Stimulated activated CD4-positive, alpha-beta T cell treated with anti-CD3 and anti-CD28 coated beads, Interleukin-15, amount 100 ng/mL, for 1 hour (primary cell): ENCODE results near the gene ACTR5.
"Not testable (repeated sequence)": the region's sequence is repeated elsewhere in the genome, so short reads cannot be mapped to it uniquely, and the experiment has no call there.

ENCODE experiments used
- DNase-seq, 2 donors: peaks; one replicate each; pipeline ENCODE4 v3.0.0-alpha.2; 2020; ENCODE audit warnings: low read depth in 1 of 2, low spot score in 1 of 2

ACTR5 gene

DNA sequence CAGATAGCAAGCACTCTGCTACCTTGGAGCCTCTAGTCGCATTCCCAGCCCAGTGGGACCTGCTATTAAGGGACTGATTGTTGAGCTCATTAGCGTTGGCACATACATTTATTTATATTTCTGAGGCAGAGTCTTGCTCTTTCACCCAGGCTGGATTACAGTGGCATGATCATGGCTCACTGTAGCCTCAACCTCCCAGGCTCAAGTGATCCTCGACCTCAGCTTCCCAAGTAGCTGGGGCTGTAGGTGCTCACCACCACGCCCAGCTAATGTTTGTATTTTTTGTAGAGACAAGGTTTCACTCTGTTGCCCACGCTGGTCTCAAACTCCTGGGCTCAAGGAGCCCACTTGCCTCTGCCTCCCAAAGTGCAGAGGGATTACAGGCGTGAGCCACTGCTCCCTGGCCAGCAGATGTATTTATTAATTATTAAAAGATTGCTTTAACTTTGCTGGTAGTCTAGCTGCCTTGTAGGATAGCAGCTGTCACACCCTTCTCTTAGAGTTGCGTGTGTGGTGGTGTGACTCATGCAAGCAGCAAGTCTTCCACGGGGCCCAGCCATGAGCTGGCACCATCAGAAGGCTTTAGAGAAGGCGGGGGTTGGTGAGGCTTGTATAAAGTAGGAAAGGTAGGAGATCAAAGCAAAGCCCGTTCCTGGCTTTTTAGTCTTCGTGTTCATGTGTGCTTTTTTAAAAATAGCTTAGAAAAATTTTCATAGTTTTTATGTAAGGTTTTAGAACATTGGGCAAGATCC, 16.5 kb downstream of the ACTR5 start:
- peak in 1 of 2 donors; percentile 31 for DNase-seq

DNA sequence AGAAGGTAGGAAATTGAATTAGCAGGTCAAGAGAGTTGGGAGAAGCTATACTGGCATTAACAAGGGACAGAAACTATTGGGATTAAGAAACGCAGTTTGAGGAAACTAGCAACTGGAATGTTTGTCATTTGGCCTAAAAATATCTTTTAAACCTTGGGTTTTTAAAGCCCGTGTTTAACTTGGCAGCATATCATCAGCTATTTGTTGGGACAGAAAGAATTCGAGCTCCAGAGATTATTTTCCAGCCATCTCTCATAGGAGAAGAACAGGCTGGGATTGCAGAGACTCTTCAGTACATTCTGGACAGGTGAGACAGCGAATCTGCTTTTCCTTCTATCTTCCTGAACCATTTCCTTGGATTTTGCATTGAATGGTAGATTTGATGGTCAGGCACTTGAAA, 17.8 kb downstream of the ACTR5 start:
- no peak for DNase-seq

DNA sequence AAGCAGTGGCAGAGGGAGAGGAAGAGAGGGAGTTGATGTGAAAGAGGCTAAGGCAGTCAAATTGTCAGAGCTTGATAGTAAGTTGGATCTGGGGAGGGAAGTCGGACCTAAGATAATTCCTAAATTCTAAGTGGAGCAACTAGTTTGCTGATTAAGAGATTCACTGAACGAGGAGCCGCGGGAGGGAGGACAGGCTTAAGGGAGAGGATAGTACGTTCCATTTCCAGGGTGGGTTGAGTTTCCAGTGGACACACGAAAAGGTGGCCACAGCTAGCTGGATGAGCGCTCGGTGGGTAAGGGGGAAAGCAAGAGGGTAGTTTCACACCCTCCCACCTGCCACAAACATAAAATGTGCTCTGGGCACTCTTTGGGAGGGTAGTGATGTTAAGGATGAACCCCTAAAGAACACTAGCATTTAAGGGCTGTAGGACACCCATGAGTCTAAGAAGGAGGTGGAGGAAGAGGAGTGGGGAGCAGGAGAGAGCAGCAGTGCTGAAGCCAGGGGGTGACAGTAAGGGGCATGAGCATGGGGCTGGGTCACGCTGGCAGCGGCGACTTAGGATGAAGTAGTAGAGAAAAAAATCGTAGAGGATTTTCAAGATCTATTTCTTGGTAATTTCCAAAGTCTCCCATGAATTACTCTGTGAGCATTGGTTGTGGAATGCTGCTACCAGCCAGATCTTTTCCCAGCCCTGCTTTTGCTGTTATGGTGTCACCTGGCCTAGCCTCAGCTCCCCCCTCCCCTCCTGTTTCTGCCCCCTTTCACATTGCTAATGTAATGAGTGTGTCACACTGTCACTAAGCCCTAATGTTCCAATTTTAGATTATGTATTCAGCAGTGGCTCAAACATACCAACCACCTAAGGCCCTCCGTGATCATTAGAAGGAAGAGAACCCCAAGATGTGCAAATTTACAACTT, 21.4 kb downstream of the ACTR5 start:
- no peak for DNase-seq

DNA sequence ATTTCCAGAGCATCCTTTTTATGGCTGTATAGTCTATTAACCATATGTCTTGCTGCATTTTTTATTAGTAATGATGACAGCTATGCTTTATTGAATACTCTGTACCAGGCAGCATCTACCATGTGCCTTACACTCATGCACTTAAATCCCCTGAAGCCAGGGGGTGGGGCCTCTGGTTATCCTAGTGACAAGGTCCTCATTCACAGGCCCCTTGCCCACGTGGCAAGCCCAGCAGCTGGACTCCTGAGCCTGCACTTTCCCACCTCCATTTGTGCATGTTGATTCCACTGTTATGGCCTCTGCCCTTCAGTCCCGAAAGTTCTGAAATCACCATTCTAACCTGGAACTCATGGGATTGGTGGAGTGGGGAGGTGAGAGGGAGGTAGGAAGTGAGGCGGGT, 22.3 kb downstream of the ACTR5 start:
- no peak for DNase-seq

DNA sequence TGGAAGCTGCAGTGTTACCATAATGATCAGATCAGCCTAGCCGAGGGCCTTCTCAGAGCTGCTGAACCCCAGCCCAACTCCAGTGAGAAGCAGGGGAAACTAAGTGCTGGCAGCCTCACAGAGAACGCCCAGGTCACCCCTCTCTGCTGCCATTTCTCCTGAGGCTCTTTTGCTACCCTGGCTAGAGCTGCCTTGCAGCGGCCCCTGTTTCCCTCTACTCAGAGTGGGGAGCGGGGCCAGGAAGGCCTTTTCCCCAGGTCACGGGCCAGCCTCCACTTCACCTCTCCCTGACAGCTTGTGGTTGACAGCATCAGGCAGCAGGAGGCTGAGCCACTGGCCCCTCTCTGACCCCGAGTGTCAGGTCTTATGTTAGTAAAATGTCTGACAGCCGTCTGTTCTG, 22.7 kb downstream of the ACTR5 start:
- DNase-seq: no peak

DNA sequence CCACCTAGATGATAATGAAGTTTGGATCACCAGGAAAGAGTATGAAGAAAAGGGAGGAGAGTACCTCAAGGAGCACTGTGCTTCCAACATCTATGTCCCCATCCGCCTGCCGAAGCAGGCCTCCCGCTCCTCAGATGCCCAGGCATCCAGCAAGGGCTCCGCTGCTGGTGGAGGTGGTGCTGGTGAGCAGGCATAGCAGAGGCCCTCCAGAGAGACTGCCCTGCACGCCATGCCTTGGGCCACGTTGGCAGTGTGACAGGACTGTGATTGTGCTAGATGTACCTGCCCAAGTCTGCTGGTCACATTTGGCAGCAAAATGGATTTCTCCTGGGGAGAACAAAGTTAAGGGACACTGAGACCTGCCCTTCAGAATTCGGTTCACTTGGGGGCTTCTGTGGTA, 23.4 kb downstream of the ACTR5 start:
- no peak for DNase-seq

DNA sequence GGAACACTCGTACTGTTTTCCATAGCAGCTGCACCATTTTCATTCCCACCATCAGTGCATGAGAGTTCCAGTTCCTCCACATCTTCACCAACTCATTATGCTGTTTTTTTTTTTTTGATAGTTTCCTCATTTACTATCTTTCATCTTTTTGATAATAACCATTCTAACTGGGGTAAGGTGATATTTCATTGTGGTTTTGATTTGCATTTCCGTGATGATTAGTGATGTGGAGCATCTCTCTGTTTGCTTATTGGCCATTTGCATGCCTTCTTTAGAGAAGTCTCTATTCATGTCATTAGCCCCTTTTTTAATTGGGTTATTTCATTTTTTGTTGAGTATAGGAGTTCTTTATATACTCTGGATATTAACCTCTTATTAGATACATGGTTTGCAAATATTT, 25.9 kb downstream of the ACTR5 start:
- no peak for DNase-seq

DNA sequence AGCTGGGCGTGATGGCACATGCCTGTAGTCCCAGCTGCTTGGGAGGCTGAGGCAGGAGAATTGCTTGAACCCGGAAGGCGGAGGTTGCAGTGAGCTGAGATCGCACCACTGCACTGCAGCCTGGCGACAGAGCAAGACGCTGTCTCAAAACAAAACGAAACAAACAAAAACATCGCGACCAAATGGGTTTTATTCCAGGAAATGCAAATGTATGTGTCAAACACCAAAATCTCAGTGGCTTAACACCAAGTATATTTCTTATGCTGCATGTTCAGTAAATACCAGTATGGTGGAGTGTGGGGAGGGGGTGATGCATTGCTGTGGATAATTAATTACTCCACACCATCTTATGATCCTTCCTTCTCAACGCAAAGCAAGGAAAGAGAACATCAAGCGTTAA, 28.1 kb downstream of the ACTR5 start:
- no peak for DNase-seq

DNA sequence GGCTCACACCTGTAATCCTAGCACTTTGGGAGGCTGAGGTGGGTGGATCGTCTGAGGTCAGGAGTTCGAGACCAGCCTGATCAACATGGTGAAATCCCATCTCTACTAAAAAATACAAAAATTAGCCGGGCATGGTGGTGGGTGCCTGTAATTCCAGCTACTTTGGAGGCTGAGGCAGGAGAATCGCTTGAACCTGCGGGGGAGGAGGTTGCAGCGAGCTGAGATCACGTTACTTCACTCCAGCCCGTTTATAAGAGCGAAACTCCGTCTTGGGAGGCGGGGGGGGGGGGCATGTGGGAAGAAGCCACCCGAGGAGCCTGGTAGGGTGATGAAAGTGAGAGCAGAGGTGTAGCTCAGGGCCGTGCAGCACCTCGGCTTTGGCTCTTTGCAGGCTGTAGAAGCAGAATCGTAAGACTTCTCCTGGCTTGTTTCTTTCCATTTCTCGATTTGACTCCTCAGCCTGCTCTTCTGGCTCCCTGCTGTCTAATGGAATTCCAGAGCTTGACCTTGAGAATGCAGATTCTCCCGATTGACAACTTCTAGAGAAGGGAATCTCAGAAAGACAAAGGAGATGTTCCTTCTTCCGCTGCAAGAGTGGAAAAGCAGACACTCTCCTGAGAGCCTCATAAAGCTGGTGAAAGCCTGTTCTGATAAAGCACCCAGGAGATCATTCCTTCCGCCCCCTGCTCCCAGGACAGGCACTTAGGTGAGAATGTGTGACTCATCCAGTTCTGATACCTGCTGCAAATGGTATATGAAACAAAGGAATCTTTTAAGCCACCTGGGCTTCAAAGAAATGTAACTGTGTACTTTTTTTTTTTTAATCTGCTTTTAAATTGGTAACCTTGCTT, 31.2 kb downstream of the ACTR5 start:
- no peak for DNase-seq

DNA sequence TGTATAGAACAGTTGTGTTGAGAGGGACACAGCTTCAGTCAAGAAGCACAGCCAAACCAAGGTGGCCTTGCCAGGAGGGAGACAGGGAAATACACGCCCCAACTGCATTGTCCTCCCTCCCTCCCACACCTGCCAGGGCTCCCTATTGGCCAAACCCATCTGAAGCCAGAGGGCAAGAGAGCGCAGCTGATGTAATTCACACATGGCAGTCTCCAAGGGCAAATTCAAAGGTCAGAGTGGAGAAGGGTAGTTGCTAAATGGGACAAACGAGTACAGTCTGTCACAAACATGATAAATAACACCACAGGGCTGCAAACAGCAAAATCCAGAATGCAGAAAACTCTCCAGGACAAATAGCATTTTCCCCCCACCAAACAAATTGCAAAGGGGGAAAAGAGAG, 34.0 kb downstream of the ACTR5 start:
- no peak for DNase-seq

DNA sequence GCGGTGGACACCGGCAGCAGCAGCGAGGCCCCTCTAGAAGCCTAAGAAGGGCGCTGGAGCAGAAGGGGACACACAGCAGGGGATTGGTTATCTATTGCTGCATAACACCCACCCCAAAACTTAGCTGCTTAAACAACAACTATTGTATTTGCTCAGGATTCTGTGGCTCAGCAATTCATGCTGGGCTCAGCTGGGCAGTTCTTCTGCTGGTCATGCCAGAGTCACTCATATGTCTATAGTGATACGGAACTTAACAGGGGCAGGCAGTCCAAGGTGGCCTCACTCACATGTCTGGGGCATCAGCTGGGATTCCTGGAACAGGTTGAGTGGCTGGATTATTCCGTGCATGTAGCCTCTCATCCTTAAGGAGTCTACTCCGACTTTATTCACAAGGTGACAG, 39.6 kb downstream of the ACTR5 start:
- DNase-seq: no peak

DNA sequence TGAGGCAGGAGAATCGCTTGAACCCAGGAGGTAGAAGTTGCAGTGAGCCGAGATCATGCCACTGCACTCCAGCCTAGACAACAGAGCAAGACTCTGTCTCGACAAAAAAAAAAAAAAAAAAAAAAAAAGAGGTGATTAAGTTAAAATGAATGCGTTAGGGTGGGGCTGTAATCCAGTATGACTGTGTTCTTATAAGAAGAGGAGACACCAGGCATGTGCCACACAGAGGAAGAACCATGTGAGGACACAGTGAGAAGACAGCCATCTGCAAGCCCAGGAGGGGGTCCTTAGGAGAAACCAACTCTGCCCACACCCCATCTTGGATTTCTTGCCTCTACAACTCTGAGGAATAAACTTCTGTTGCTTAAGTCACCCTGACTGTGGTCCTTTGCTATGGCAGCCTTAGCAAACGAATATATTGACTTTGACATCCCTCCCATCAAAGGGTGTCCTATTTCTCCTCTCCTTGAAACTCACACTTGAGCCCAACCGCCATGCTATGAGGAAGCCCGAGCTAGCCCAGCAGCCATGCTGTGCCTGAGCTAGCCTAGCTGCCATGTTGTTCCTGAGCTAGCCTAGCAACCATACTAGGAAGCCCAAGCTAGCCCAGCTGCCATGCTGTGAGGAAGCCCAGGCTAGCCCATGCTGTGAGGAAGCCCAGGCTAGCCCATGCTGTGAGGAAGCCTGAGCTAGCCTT, 41.4 kb downstream of the ACTR5 start:
- DNase-seq: no peak

DNA sequence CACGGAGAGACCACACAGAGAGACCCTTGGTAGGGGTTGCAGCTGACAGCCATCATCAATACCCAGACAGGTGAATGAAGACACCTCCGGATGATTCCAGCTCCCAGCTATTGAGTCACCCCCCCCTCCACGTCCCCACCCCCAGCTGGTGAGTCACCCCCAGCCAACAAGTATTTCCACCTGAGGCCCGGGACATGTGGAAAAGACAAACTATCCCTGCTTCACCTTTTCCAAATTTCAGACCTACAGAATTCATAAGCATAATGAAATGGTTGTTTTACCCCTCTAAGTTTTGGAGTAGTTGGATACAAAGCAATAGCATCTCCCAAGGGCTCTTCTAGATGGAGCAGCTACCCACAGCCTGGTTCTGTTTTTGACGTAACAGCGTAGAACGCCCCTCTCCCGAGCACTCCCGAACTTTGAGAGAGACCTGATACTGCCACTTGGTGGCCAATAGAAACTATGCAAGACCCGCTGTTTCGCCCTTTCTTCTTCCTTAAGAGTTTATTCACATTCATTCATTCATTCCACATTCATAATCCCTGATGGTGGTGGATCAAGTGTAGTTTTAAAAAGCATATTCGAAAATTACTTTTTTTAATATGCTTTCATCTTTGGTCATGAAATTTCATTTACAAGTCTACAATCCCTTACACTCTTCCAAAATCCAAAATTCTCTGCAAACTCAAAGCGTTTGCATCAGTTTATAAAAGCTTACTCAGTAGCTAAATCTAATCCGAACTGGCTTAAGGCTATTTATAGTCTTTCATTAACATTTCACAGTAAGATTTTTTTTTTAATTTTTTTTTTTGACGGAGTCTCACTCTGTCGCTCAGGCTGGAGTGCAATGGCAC, 42.2 kb downstream of the ACTR5 start:
- DNase-seq: no peak

DNA sequence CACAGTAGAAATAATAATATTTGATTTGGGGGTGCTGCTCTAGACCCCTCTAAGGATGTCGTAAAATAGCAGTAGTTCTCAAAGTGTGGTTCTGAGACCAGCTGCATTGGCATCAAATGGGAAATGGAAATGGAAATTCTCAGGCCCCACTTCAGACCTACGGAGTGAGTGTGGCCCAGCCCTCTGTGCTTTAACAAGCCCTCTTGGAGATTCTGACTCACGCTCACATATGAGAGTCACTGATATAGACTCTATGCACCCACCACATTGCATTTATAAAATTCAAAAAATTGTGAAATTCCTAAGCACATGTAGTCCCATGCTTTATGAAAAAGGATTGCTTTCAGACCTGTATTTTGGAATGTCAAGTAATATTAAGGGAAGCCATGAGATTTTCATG, 43.0 kb downstream of the ACTR5 start:
- DNase-seq: no peak

DNA sequence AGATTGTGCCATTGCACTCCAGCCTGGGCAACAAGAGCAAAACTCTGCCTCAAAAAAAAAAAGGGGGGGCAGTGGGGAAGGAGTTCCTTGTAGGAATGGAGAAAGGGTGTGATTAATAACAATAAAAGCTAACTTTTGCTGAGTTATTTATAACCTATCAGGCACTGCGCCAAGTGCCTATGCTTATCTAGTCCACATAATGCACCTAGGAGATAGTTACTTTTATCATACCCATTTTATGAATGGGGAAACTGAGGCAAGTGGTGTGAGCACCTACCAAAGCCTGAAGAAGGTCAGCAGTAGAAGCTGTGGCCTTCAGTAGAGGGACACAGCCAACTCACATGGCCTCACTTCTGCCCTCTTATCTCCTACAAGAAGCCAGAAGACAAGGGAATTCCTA, 43.7 kb downstream of the ACTR5 start:
- DNase-seq: no peak

DNA sequence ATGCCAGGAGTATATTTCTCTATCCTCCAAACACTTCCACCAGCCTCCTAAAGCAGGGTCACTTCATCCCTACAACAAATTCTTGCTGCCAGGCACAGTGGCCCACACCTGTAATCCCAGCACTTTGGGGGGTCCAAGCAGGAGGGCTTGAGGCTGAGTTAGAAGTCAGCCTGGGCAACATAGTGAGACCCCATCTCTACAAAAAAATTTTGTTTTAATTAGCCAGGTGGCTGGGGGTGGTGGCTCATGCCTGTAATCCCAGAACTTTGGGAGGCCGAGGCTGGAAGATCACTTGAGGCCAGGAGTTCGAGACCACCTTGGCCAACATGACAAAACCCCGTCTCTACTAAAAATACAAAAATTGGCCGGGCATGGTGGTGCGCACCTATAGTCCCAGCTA, 45.8 kb downstream of the ACTR5 start:
- DNase-seq: not testable (repeated sequence)

DNA sequence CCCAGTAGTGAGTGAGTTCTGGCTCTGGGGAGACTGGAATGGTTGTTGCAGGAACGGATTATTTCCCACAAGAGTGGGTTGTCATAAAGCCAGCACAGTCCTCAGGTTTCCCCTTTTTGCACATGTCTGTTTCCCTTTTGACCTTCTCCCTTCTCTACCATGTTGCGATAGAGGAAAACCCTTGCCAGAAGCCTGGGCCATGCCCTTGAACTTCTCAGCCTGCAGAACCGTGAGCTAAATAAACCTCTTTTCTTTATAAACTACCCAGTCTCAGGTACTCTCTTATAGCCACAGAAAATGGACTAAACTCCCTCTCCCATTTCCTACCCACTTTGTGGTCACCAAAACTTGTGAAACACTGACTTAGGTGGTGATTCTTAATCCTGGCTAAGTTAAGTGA, 50.0 kb downstream of the ACTR5 start:
- no peak for DNase-seq

DNA sequence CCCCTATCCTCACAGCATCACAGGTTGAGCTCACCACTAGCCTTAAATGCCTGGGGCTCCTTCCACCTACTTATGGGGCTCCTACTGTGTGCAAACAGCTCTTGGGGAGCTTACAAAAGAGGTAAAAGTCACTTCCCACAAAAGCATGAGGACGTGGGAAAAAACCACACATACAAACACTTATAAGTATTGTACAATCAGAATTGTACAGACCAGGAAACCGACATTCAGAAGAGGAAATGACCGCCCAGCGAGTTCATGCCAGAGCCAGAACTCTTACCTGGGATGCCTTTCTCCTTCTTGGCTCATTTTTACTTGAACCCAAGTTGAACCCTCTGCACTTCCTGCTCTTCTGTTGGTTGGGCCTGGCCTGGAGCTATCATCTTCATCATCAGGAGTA, 50.9 kb downstream of the ACTR5 start:
- DNase-seq: no peak

DNA sequence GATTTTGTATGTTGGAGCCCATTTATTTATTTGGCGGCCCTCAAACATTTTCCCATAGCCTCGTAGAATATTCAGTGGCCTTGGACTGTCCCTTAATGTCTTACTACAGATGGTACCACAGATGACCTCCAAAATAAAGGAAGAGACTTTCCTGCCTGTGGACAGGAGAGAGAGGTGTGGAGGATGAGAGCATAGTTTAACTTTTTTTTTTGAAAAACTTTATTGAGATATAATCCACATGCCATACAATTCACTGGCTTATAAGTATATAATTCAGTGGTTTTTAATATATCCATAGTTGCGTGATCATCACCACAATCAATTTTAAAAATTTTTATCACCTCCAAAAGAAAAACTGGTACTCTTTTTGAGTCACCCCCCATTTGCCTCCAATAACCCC, 52.6 kb downstream of the ACTR5 start:
- DNase-seq: no peak

DNA sequence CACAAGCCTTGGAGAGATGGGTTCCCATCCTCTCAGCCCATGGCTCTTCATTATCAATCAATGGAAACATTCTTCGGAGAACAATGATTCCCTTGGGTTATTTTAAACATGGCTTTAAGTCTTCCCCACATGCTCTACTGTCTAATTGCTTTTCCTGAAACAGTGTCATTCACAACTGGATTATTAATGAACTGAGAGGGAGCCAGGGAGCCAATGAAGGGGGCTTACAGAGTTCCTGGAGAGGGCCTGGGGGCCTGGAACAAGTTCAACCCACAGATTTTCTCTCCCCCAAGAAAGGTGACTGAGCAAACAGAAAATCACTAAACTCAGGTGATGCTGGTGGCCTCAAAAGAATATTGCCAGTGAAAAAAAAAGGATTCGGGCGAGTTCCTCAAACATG, 56.0 kb downstream of the ACTR5 start:
- no peak for DNase-seq
